AG09309 (cell line): ENCODE measurements around the gene GRIK4.

Experiments
- DNase-seq: peaks from one replicate; pipeline ENCODE4 v3.0.0-alpha.2; 2010; ENCODE audit warnings: low read depth
- H3K4me3 ChIP-seq: 2 replicates; pipeline ENCODE4 v1.5.1; 2011; ENCODE audit warnings: mild to moderate bottlenecking, low read depth, low read length, moderate library complexity; ENCODE audit not compliant: control insufficient read depth
- TF ChIP-seq, protein P1 (sequence below): IDR thresholded peaks from 2 replicates; pipeline ENCODE4 v1.5.1; 2011; ENCODE audit warnings: mild to moderate bottlenecking, low read depth, low read length, inconsistent platforms; ENCODE audit not compliant: insufficient read depth, control insufficient read depth; ENCODE audit errors: missing control alignments

GRIK4 gene

DNA sequence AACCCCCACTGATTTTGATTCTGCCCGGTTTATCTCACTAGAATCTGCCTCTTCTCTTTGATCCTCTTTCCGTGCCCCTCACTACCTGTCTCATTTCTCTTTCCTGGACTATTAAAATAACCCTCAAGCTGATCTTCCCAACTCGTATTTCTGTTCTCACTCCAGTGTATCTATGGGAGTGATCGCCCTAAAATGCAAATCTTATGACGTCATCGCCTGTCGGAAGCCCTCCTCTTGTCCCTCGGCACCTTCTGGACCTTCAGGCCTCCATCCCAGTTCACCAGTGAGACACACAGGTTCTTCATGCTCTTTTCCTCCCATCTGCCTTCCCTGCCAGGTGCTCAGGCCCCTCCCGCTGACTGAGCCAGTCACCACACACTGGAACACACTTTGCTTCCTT is 277.8 kb downstream of the GRIK4 start:
- TF ChIP-seq, protein P1, sequence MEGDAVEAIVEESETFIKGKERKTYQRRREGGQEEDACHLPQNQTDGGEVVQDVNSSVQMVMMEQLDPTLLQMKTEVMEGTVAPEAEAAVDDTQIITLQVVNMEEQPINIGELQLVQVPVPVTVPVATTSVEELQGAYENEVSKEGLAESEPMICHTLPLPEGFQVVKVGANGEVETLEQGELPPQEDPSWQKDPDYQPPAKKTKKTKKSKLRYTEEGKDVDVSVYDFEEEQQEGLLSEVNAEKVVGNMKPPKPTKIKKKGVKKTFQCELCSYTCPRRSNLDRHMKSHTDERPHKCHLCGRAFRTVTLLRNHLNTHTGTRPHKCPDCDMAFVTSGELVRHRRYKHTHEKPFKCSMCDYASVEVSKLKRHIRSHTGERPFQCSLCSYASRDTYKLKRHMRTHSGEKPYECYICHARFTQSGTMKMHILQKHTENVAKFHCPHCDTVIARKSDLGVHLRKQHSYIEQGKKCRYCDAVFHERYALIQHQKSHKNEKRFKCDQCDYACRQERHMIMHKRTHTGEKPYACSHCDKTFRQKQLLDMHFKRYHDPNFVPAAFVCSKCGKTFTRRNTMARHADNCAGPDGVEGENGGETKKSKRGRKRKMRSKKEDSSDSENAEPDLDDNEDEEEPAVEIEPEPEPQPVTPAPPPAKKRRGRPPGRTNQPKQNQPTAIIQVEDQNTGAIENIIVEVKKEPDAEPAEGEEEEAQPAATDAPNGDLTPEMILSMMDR = no peak
- no peak overlapping the region for H3K4me3 ChIP-seq
- no peak for DNase-seq

DNA sequence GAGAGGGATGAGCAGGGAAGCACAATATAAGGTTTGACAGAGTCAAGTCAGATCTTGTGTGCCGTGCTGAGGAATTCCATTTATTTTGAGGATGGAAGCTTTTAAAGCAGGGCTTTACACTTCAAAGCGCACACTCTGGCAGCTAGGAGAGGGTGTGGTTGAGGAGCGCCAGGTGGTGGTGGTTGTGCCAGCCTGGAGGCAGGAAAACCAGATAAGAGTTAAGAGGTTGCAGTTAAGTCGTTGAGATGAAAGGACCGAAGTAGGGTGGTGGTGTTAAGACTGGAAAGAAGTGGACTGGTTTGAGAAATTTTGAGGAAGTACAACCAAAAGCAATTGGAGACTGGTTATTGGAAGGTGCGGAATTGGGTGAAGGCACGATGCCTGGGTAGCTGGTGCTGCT is 280.8 kb downstream of the GRIK4 start:
- TF ChIP-seq, protein P1 = no peak
- H3K4me3 ChIP-seq = no peak overlapping the region
- no peak for DNase-seq

DNA sequence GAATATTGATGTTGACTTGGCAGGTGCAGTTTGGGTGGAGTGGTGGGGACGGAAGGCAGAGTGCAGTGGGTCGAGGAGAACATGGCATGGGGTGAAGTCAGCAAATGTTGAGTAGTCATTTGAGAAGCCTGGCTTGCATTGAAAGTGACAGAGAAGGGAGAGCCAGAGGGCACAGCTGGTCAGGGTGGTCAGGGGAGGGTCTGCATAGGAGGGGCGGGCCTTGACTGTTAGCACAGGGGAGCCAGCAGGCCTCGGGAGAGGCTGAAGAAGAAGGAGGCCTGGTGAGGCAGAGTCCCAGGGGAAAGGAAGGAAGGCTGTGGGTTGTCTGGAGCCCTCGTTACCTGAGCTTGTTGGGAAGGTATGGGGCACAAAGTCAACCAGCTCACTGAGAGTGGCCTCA is 281.6 kb downstream of the GRIK4 start:
- TF ChIP-seq, protein P1 = no peak
- no peak for DNase-seq
- H3K4me3 ChIP-seq = no peak overlapping the region

DNA sequence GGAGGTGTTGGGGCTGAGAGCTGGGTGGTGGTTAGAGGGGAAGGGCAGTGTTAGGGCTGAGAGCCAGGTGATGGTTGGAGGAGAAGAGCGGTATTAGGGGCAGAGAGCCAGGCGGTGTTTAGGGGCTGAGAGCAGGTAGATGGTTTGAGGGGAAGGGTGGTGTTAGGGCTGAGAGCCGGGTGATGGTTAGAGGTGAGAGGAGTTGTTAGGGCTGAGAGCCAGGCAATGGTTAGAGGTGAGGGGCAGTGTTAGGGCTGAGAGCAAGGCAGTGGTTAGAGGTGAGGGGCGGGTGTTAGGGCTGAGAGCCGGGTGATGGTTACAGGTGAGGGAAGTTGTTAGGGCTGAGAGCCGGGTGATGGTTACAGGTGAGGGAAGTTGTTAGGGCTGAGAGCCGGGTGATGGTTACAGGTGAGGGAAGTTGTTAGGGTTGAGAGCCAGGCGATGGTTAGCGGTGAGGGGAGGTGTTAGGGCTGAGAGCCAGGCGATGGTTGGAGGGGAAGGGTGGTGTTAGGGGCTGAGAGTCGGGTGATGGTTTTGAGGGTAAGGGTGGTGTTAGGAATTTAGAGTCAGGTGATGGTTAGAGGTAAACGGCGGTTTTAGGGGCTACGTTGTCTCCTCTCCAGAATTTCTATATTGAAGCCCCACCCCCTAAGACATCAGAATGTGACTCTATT is 282.4 kb downstream of the GRIK4 start:
- no peak for DNase-seq
- TF ChIP-seq, protein P1 = no peak

DNA sequence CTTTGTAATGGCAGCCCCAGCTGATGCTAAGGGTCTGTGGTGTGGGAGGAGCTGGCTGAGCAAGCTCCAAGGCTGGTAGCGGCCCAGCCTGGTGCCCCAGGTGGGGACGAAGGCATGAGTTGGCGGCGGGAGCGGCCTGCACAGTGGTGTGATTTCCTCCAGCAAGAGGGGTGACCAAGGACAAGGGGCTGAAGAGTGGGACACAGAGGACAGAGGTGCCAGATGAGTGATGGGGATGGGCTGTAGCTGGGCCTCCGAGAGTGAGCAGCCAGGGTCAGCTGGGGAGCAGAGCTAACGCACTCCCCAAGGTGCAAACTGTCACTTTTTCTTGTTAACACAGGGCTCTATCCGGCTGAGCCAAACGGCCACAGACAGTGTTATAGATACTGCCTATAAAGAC is 283.2 kb downstream of the GRIK4 start:
- TF ChIP-seq, protein P1 = no peak
- no peak overlapping the region for H3K4me3 ChIP-seq
- DNase-seq = no peak

More for the DNA sequence above, 282.4 kb downstream of the GRIK4 start:
- H3K4me3 ChIP-seq = no peak overlapping the region

DNA sequence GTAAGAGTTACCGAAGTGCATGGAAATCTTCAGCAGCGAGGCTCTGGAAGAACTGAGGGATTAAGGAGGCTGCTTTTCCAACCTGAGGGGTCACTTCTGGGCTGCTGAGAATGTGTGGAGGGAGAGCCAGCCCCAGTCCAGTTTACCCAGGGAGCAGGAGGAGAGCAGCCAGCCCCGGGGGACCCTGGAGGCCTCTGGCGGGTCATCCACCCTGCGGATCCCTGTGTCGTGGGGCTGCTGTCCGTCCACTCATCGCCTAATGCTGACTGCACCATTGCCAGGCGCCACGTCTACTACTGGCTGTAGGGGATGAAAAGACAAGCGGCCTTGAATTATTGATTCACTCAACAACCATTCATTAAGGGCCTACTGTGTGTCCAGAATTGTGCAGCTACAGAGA is 283.6 kb downstream of the GRIK4 start:
- no peak for DNase-seq
- TF ChIP-seq, protein P1 = no peak
- no peak overlapping the region for H3K4me3 ChIP-seq
